Mesenchymal stem cell (in vitro differentiated cells and primary cell): Measurements from ENCODE around the gene SLC6A1.

Experiments used
- DNase-seq: peaks from one replicate; pipeline ENCODE4 v3.0.0-alpha.2; 2013
- H2AFZ ChIP-seq: one replicate; pipeline ENCODE4 v1.6.1; 2013; ENCODE audit warnings: low read depth, mild to moderate bottlenecking, control low read depth, inconsistent platforms, low read length, moderate library complexity
- H2AK5ac ChIP-seq: 2 replicates; pipeline ENCODE4 v1.6.1; 2013; ENCODE audit warnings: low read length, moderate library complexity, mild to moderate bottlenecking, inconsistent platforms; ENCODE audit not compliant: severe bottlenecking
- H2BK120ac ChIP-seq: one replicate; pipeline ENCODE4 v1.6.1; 2013; ENCODE audit warnings: low read depth, mild to moderate bottlenecking, inconsistent platforms, low read length, moderate library complexity
- H2BK12ac ChIP-seq, 2 experiments: one replicate each; pipeline ENCODE4 v1.6.1; 2013; ENCODE audit warnings: inconsistent platforms in 2 of 2, low read length in 2 of 2, mild to moderate bottlenecking in 2 of 2, moderate library complexity in 2 of 2, control low read depth in 1 of 2
- H2BK15ac ChIP-seq: one replicate; pipeline ENCODE4 v1.6.1; 2013; ENCODE audit warnings: mild to moderate bottlenecking, low read depth, inconsistent platforms; ENCODE audit not compliant: poor library complexity, severe bottlenecking
- H2BK5ac ChIP-seq: 2 replicates; pipeline ENCODE4 v1.6.1; 2013; ENCODE audit warnings: low read depth, mild to moderate bottlenecking, low read length, control low read depth, inconsistent platforms; ENCODE audit not compliant: poor library complexity, severe bottlenecking
- H3K14ac ChIP-seq, 2 experiments: one replicate each; pipeline ENCODE4 v1.6.1; 2013; ENCODE audit warnings: inconsistent platforms in 2 of 2, low read length in 2 of 2, control low read depth in 1 of 2, mild to moderate bottlenecking in 1 of 2, moderate library complexity in 1 of 2
- H3K18ac ChIP-seq, 2 experiments: one replicate each; pipeline ENCODE4 v1.6.1; 2013; ENCODE audit warnings: inconsistent platforms in 2 of 2, low read length in 2 of 2, control low read depth in 1 of 2, low read depth in 1 of 2, mild to moderate bottlenecking in 1 of 2
- H3K23ac ChIP-seq, 2 experiments: one replicate each; pipeline ENCODE4 v1.6.1; 2013; ENCODE audit warnings: inconsistent platforms in 2 of 2, low read length in 2 of 2, mild to moderate bottlenecking in 2 of 2, moderate library complexity in 2 of 2, control low read depth in 1 of 2
- H3K27ac ChIP-seq: 2 replicates; pipeline ENCODE4 v1.5.1; 2013; ENCODE audit warnings: mild to moderate bottlenecking, moderate library complexity, low read length, control low read depth, inconsistent platforms; ENCODE audit not compliant: poor library complexity, severe bottlenecking
- H3K27me3 ChIP-seq, 2 experiments: 2 replicates each; pipeline versions ENCODE4 v1.6.1 to v1.7.0; 2013; ENCODE audit warnings: low read length in 2 of 2, mild to moderate bottlenecking in 2 of 2, moderate library complexity in 2 of 2, control low read depth in 1 of 2, inconsistent platforms in 1 of 2; ENCODE audit not compliant: control insufficient read depth in 1 of 2, insufficient read depth in 1 of 2
- H3K36me3 ChIP-seq, 2 experiments: 2 replicates each; pipeline versions ENCODE4 v1.6.1 to v1.7.0; 2013; ENCODE audit warnings: low read length in 2 of 2, control low read depth in 1 of 2, inconsistent platforms in 1 of 2, low read depth in 1 of 2, mild to moderate bottlenecking in 1 of 2; ENCODE audit not compliant: insufficient read depth in 2 of 2, control insufficient read depth in 1 of 2
- H3K4ac ChIP-seq, 2 experiments: one replicate each; pipeline ENCODE4 v1.6.1; 2013; ENCODE audit warnings: inconsistent platforms in 2 of 2, low read length in 2 of 2, mild to moderate bottlenecking in 2 of 2, moderate library complexity in 2 of 2, control low read depth in 1 of 2, low read depth in 1 of 2
- H3K4me1 ChIP-seq: 2 replicates; pipeline ENCODE4 v1.6.1; 2013; ENCODE audit warnings: low read depth, low read length, control low read depth; ENCODE audit not compliant: control insufficient read depth, insufficient read depth
- H3K4me2 ChIP-seq: 2 replicates; pipeline ENCODE4 v1.6.1; 2013; ENCODE audit warnings: low read length, mild to moderate bottlenecking, inconsistent platforms; ENCODE audit not compliant: poor library complexity, severe bottlenecking
- H3K4me3 ChIP-seq, 2 experiments: 2 replicates each; pipeline versions ENCODE4 v1.5.1 to v1.7.0; 2013; ENCODE audit warnings: low read length in 2 of 2, mild to moderate bottlenecking in 2 of 2, control low read depth in 1 of 2, low read depth in 1 of 2; ENCODE audit not compliant: insufficient read depth in 1 of 2
- H3K79me1 ChIP-seq: replicated peaks from 2 replicates; pipeline ENCODE4 v1.6.1; 2013; ENCODE audit warnings: mild to moderate bottlenecking, control low read depth, low read length, inconsistent platforms; ENCODE audit not compliant: poor library complexity, severe bottlenecking
- H3K9ac ChIP-seq: 2 replicates; pipeline ENCODE4 v1.7.0; 2013; ENCODE audit warnings: mild to moderate bottlenecking, low read length, moderate library complexity
- H3K9me3 ChIP-seq: 2 replicates; pipeline ENCODE4 v1.7.0; 2013; ENCODE audit warnings: mild to moderate bottlenecking, low read length; ENCODE audit not compliant: control insufficient read depth
- H4K8ac ChIP-seq: one replicate; pipeline ENCODE4 v1.6.1; 2013; ENCODE audit warnings: inconsistent platforms, mild to moderate bottlenecking, low read length, moderate library complexity
- H4K91ac ChIP-seq: one replicate; pipeline ENCODE4 v1.6.1; 2013; ENCODE audit warnings: mild to moderate bottlenecking, low read length, inconsistent platforms
- WGBS: methylation state at CpG from one replicate; pipeline ENCODE4 v1.1.7; 2013; ENCODE audit warnings: mixed read lengths; 5-methylcytosine and 5-hydroxymethylcytosine counted together

Gene SLC6A1

DNA sequence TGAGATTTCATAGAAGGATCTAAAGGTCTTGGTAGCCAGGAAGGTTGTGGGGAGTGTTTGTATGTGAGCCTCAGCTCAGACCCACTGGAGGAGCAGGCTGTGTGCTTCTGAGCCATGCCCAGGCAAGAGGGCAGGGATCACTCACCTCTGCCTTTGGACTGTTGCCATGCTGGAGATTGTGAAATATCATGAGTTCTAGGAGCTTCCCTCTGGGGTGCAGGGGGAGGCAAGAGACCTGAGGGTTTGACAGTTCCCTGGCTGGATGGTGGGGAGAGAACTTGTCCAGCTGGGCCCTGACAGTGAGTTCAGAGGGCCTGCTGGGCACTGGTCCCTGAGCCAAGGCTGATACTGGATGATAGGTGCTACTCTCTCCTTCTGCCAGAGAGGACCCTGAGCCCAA lies 6.0 kb downstream of the SLC6A1 start:
- Histone ChIP-seq H3K4me2 (no peak overlapping the region), H3K27ac (no peak overlapping the region), H3K14ac (no peak overlapping the region), H3K9me3 (no peaks in the 10 kb centered on the region), H2BK15ac (no peak overlapping the region), H3K79me1 (no peaks in the 10 kb centered on the region), H3K4me3 (no peak overlapping the region), H3K23ac (no peak overlapping the region), H3K4ac (no peak overlapping the region), H3K18ac (no peak overlapping the region), H3K36me3 (peaks cover 0 to 2% of the 10 kb centered on the region in 2 experiments), H2BK5ac (no peak overlapping the region), H3K4me1 (no peaks in the 10 kb centered on the region), H4K8ac (no peak overlapping the region), H2BK12ac (no peak overlapping the region), H2BK120ac (no peak overlapping the region), H4K91ac (no peak overlapping the region), H3K9ac (no peak overlapping the region), H2AK5ac (no peak overlapping the region), H3K27me3 (peaks cover 85 to 95% of the 10 kb centered on the region in 2 experiments), H2AFZ (no peak overlapping the region)
- no peak for DNase-seq

DNA sequence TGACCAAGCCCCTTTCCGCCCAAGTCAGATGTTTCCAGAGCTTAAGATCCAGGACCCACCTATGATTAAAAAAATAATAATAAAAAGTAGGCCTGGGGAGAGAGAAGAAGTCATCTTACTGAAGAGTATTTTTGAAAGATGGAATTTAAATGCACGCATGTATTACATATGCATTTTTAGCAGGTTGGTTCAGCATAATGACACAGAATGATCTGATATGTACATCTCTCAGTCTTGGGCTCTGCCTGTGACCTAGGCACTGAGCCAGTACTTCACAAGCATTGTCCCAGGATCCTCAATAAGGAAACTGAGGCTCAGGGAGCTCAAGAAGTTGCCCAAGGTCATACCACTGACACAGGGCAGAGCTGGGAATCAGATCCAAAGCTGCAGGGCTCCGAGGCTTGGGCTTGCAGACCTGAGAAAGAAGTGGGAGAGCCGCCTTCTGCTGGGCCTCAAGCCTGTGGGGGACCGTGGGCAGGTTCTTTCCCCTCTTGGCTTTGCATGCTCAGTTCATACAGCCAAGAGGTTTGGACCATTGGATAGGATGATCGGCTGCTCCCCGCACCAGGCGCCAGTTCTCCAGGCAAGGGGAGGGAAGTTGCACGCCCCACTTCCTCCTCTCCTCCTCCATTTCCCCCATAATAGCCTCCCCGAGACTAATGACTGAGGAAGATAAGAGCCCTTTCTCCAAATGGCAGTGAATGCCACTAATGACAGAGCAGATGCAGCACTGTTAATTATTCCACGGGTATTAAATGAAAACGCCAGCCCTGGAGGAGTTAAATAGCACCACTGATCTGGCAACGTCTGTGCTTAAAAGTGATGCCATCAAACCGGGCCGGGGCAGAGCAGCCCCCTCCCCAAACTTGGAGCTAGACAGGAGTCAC lies 6.9 kb downstream of the SLC6A1 start:
- no peaks in the 10 kb centered on the region for H3K4me1 ChIP-seq

DNA sequence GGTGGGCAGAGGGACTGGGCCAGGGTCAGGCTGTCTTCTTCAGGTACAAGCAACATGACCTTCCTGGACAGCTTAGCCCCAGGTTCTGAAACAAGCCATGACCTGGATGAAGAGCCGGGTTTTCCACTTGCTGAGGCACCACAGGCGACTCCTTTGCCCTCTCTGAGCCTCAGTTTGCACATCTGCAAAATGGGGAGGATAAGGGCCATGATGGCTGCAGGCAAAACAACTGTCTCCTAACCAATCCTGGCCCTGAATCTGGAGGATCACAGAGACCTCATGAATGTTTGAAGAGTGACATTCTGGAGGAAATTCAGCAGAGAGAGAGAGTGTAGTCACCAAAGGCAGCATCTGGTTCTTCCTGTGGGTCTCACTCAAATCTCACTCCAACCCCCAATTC lies 8.0 kb downstream of the SLC6A1 start:
- no peak for DNase-seq
- H3K14ac ChIP-seq, result no peak overlapping the region
- H3K36me3 ChIP-seq, result peaks cover 0 to 2% of the 10 kb centered on the region in 2 experiments
- H3K23ac ChIP-seq, result no peak overlapping the region
- no peak overlapping the region for H2AFZ ChIP-seq
- no peak overlapping the region for H3K18ac ChIP-seq
- no peaks in the 10 kb centered on the region for H3K4me1 ChIP-seq
- no peak overlapping the region for H3K4me3 ChIP-seq
- H3K79me1 ChIP-seq, result no peaks in the 10 kb centered on the region
- no peak overlapping the region for H2BK15ac ChIP-seq
- no peak overlapping the region for H2BK12ac ChIP-seq
- no peak overlapping the region for H3K9ac ChIP-seq
- no peak overlapping the region for H3K27ac ChIP-seq
- H2BK5ac ChIP-seq, result no peak overlapping the region
- H3K27me3 ChIP-seq, result peaks cover 71 to 91% of the 10 kb centered on the region in 2 experiments
- no peak overlapping the region for H4K8ac ChIP-seq
- no peak overlapping the region for H2BK120ac ChIP-seq
- H3K4ac ChIP-seq, result no peak overlapping the region
- 22% methylated on average over 2 of the region's 2 CpGs for whole genome bisulfite sequencing
- no peak overlapping the region for H2AK5ac ChIP-seq
- no peak overlapping the region for H3K4me2 ChIP-seq
- no peak overlapping the region for H4K91ac ChIP-seq
- no peaks in the 10 kb centered on the region for H3K9me3 ChIP-seq

More for the DNA sequence above, 6.9 kb downstream of the SLC6A1 start:
- Histone ChIP-seq H3K4ac (no peak overlapping the region), H4K8ac (no peak overlapping the region), H2BK120ac (no peak overlapping the region), H3K18ac (no peak overlapping the region), H3K14ac (no peak overlapping the region), H3K27ac (no peak overlapping the region), H4K91ac (no peak overlapping the region), H2BK5ac (no peak overlapping the region), H3K4me3 (no peak overlapping the region), H3K4me2 (no peak overlapping the region), H3K23ac (no peak overlapping the region), H3K9me3 (no peaks in the 10 kb centered on the region), H2BK12ac (no peak overlapping the region), H3K79me1 (no peaks in the 10 kb centered on the region), H3K9ac (no peak overlapping the region), H3K27me3 (peaks cover 75 to 92% of the 10 kb centered on the region in 2 experiments), H3K36me3 (peaks cover 0 to 2% of the 10 kb centered on the region in 2 experiments), H2AK5ac (no peak overlapping the region), H2BK15ac (no peak overlapping the region), H2AFZ (no peak overlapping the region)
- DNase-seq, result no peak
- WGBS, result 74% methylated on average over 15 of the region's 15 CpGs

DNA sequence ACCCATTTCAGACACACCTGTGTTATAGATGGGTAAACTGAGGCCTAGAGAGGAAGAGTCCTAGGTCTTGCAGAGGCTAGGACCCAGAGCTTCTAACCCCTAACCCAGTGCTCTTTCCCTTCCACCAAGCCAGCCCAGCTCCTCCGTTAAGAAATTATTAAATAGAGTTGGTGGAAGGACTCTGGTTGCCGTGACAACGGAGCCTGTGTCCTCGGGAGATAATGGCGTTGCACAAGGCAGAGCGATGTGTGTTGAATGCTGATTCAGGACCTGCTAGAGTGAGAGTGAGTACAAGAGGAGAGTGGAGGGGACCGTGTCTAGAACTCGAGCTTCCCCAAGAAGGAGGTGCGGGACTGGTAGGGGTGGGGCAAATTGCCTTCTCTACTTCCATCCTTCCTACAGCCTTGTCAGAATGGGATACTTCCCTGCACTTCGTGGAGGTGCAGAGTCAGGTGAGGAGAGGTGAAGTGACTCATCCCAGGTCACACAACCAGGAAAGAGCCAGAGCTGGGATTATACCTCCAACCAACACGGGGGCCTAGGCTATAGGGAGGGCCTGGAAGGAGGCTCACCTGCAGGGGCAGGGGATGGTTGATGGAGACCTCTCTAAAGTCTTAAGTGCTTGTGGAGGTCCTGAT lies 8.6 kb downstream of the SLC6A1 start:
- Histone ChIP-seq H3K4me2 (no peak overlapping the region), H4K8ac (no peak overlapping the region), H2BK120ac (no peak overlapping the region), H3K4ac (no peak overlapping the region), H3K27me3 (peaks cover 65 to 91% of the 10 kb centered on the region in 2 experiments), H3K9me3 (no peaks in the 10 kb centered on the region), H2AFZ (no peak overlapping the region), H4K91ac (no peak overlapping the region), H3K4me1 (no peaks in the 10 kb centered on the region), H2BK15ac (no peak overlapping the region), H3K9ac (no peak overlapping the region), H3K36me3 (peaks cover 0 to 2% of the 10 kb centered on the region in 2 experiments), H2AK5ac (no peak overlapping the region), H3K14ac (no peak overlapping the region), H3K23ac (no peak overlapping the region), H3K4me3 (no peak overlapping the region), H3K18ac (no peak overlapping the region), H3K27ac (no peak overlapping the region), H3K79me1 (no peaks in the 10 kb centered on the region), H2BK5ac (peak overlapping the region; percentile 9), H2BK12ac (no peak overlapping the region)
- DNase-seq, result no peak
- 72% methylated on average over 8 of the region's 11 CpGs for WGBS
